DMS153 treated with DMSO at 0.1 percent for 48 hours (cell line): ENCODE measurements around the gene FAM110A.
A peak's percentile ranks its signal among the peaks of the same experiment; 100 is the strongest.
"Not testable (repeated sequence)": the region's sequence is repeated elsewhere in the genome, so short reads cannot be mapped to it uniquely, and the experiment has no call there.

Experiments
- DNase-seq: peaks from one replicate; lab custom pipeline; 2025; ENCODE audit not compliant: unreplicated experiment; lab: John Stamatoyannopoulos, UW

Gene FAM110A

GRCh38 chr20:870758-871157 lies 37.2 kb downstream of the FAM110A start:
- no peak for DNase-seq

- DNase-seq, result no peak
Measured at GRCh38 chr20:871436-871835, 37.9 kb downstream of the FAM110A start.

DNA sequence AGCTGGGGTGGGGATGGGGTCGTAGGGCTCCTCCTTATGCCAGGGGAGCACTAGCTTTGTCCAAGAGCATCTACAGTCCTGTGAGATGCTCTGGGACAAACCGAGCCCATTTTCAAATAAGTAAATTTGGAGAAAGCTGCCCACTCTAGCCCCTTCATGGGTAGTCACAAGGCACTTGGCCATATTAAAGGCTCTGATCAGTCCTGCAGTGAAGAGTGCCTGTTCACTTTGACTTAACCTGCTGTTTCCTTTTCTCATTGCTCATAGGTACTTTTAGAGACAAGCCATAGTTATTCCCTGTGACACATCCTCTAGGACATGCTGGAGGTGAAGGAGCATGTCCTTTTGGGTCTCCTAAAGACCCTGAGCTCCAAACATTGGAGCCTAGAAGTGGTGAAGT lies 38.4 kb downstream of the FAM110A start:
- DNase-seq, result no peak

- DNase-seq, result no peak
Measured at GRCh38 chr20:872855-873520, 39.5 kb downstream of the FAM110A start.

DNA sequence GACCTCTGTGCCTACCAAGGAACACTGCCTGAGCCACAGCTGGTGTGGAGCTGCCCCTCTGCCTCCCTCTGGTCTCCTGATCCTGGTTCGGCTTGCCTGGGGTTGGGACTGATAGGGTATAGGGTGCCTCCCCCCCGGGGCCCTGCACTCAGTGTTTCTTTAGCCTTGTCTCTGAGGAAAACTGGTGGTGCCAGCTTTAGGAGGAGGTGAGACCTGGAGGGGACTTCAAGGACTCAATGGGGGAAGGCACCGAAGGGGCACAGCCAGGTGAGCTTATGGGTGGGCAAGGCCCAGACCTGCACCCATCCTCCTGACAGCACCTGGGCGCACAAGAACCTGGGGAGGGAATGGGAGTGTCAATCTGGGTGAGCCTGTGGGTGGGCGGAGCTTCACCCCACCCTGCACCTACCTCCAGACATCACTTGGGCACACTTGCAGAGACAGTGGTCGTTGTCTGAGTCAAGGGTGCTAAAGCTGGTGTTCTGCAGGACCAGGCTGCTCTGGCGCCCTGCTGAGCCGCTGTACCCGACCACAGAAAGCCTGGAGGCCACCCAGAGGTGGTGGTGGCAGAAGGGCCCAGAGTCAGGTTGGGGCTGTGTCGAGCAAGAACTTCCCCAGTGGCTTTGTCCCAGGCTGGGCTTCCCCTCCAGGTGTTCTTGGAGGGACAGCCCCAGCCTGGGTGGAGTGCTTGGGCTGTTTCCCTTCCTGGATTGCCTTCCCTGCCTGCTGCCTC lies 40.5 kb downstream of the FAM110A start:
- no peak for DNase-seq

- DNase-seq, result no peak
Measured at GRCh38 chr20:875115-875514, 41.6 kb downstream of the FAM110A start.

DNA sequence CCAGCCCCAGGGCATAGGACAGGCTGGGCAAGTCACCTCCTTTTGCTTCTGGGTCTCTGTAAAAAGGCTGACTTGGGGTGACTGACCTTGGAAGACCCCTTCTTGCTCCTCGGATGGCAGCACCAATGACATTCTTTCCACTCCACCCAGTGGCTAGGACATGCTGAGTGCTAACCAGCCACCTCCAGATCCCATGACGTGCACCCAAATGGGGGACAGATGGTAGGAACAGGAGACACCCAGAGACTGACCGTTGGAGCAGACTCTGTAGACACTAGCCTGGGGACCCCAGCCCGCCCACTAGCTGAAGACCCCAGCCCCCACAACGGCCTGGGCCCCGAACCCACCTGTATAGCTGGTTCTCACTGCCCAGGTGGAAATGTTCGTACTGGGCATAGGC lies 44.3 kb downstream of the FAM110A start:
- no peak for DNase-seq

GRCh38 chr20:878511-879307 lies 45.2 kb downstream of the FAM110A start:
- DNase-seq, result no peak

DNA sequence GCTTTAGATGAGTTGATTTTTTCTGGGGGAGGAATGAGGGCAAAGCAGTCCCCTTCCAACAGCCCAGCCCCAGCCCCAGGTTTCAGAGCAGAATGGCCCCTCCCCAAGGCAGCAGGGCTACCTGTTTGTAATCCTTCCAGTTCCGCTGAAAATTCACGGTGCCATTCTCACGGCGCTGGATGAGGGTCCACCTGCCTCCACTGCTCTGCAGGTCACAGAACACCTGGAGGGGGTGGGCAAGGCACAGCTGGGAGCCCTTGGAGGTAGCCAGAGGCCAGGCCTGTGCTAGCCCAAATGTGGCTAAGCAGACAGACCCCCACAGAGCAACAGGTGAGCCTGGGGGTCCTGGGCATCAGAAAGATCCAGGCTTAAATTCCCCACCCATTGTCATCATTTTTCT lies 46.1 kb downstream of the FAM110A start:
- no peak for DNase-seq

DNA sequence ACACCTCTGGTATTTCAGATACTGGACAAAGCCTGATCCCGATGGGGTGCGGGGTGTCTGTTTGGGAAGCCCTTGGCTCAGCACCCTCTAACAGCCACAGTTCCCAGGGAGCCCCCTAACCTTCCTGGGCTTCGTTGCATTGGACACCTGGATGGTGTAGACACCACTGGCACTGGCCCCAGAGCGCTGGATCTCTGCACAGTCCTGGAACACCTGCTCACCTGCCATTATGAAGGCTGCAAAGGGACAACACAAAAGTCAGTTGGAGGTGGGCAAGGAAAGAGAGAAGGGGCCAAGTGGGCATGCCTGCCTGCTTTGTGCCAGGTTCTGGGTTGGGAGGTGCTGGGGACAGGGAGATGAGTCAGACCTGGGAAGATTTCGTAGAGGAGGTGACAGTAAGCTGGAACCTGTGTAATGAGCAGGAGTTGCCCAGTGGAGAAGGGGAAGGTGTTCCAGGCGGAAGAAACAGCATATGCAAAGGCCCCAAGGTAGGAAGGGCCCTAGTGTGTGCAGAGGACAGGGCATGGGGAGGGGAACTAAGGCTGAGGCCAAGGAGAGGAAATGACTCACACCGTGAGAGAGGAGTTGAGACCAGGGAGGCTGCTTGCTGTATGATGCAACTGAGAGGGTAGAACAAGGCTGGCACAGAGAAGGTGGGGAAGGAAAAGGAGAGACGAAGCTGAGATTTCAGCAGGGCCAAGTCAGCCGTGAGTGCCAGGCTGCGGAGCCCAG lies 47.7 kb downstream of the FAM110A start:
- DNase-seq, result no peak

DNA sequence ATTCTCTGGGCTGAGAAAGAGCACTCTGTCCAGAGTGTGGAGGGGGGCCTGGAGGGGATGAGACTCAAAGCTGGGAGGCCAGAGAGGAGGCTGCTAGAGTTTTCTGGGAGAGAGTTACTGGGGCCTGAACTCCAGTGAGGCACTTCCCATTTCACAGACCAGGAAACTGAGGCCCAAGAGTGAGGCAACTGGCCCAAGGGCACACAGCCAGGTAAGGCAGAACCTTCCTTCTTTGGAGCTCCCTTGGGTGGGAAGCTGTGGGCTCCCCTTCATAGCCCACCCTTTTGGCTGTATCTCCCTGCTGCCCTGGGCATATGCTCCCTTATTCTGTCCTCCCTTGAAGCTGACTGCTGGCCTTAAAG lies 48.2 kb downstream of the FAM110A start:
- DNase-seq, result no peak

- peak; percentile 10 for DNase-seq
Measured at GRCh38 chr20:884983-885952, 51.8 kb downstream of the FAM110A start.

GRCh38 chr20:887137-887536 lies 53.6 kb downstream of the FAM110A start:
- DNase-seq, result no peak

- no peak for DNase-seq
Measured at GRCh38 chr20:888057-888456, 54.5 kb downstream of the FAM110A start.

DNA sequence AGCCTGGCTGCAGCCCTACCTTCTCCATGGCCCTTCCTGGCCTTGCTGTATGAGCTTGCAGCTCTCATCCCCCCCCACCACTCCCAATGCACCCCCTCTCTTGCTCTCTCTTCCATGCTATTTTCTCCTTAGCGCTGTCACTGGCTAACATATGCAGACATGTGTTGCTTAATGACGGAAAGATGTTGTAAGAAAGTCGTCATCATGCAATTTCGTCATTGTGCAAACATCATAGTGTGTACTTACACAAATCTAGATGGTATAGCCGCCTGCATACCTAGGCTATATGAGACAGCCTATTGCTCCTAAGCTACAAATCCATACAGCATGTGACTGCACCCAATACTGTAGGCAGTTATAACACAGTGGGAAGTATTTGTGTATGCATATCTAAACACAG lies 55.6 kb downstream of the FAM110A start:
- no peak for DNase-seq

DNA sequence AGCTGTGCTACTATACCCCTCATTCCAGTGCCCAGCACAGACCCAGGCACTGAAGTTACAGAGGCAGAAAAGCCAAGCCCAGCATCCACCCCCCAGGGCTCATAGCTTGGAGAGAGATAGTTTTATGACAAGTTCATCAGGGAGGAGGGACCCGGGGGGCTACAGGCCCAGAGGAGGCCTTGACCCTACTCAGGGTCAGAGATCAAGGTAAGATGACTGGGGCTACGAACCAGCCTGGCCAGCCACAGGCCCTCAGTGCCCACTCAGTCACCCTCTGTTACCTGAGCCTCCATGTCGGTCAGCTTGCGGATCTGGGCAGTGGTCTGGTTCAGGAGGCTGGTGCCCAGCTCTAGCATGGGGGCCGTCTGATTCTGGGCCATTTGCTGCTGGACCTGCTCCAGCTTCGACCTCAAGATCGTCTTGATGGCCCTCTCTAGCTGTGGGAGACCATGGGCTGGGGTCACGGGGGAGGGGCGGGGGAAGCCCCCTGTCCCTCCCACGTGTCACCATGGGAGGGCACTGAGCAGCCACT lies 56.5 kb downstream of the FAM110A start:
- no peak for DNase-seq

- no peak for DNase-seq
Measured at GRCh38 chr20:890666-891057, 57.1 kb downstream of the FAM110A start.

- no peak for DNase-seq
Measured at GRCh38 chr20:891058-891705, 57.7 kb downstream of the FAM110A start.

DNA sequence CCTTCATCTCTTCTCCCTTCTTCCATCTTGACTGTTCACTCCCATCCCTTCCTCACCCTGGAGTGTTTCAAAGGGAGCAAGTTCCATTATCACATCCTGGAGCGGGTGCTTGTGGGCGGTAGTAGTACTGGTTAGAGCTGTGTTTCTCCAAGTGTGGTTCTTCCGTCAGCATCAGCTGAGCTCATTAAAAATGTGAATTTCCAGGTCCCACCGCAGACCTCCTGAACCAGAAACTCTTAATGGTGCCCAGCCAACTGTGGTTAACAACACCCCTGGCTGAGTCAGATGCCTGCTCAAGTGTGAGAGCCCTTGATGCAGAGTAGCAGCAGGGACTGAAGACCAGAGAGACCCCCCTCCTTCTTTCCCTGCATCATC lies 58.2 kb downstream of the FAM110A start:
- DNase-seq, result no peak

DNA sequence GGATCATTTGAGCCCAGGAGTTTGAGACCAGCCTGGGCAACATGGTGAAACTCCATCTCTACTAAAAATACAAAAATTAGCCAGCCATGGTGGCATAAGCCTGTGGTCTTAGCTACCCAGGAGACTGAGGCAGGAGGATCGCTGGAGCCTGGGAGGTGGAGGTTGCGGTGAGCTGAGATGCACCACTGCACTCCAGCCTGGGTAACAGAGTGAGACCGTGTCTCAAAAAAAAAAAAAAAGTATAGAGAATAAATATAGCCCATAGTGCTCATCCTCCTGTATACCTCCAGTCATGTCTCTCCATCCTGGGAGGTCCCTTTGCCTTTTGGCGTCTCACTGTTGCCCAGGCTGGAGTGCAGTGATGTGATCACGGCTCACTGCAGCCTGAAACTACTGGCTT lies 58.9 kb downstream of the FAM110A start:
- DNase-seq, result not testable (repeated sequence)
